Neural progenitor cell (in vitro differentiated cells): ENCODE data around the gene C3orf20. TPM values are rescaled to one million over a fixed set of nuclear protein-coding genes. Genes with fewer than 3 reads are reported as not detected.

Experiments
- DNase-seq: peaks from one replicate; pipeline ENCODE4 v3.0.0-alpha.2; 2016; ENCODE audit warnings: low spot score
- H2AFZ ChIP-seq: fragments of 200-600 bp; sonication (generic); replicated peaks from 2 replicates; pipeline ENCODE4 v1.6.1; 2016; ENCODE audit warnings: antibody characterized with exemption
- H3F3A ChIP-seq: fragments of 200-600 bp; sonication (generic); 2 replicates; pipeline ENCODE4 v1.6.1; 2016; ENCODE audit warnings: antibody characterized with exemption, low read depth
- H3K27ac ChIP-seq: fragments of 200-600 bp; sonication (generic); 2 replicates; pipeline ENCODE4 v1.5.1; 2016; ENCODE audit warnings: mild to moderate bottlenecking
- H3K27me3 ChIP-seq: fragments of 200-600 bp; sonication (generic); 2 replicates; pipeline ENCODE4 v1.6.1; 2016; ENCODE audit warnings: mild to moderate bottlenecking, moderate library complexity
- H3K36me3 ChIP-seq: fragments of 200-600 bp; sonication (generic); 2 replicates; pipeline ENCODE4 v1.5.1; 2016
- H3K4me1 ChIP-seq: fragments of 200-600 bp; sonication (generic); 2 replicates; pipeline ENCODE4 v1.6.1; 2016; ENCODE audit warnings: mixed run types
- H3K4me2 ChIP-seq: fragments of 200-600 bp; sonication (generic); 2 replicates; pipeline ENCODE4 v1.6.1; 2016
- H3K4me3 ChIP-seq: fragments of 200-600 bp; sonication (generic); 2 replicates; pipeline ENCODE4 v1.5.1; 2016
- H3K79me2 ChIP-seq: fragments of 200-600 bp; sonication (generic); 2 replicates; pipeline ENCODE4 v1.6.1; 2016; ENCODE audit warnings: low read depth
- H3K9ac ChIP-seq: fragments of 200-600 bp; sonication (generic); 2 replicates; pipeline ENCODE4 v1.6.1; 2016
- H3K9me3 ChIP-seq: fragments of 200-600 bp; sonication (generic); 2 replicates; pipeline ENCODE4 v1.5.1; 2016; ENCODE audit warnings: low read depth
- H4K20me1 ChIP-seq: fragments of 200-600 bp; sonication (generic); 2 replicates; pipeline ENCODE4 v1.6.1; 2016; ENCODE audit warnings: low read depth
- H3K27ac Mint-ChIP-seq: 3 replicates; pipeline ENCODE4 v1.8.0; 2021; ENCODE audit warnings: mixed read lengths
- H3K27me3 Mint-ChIP-seq: 2 replicates; pipeline ENCODE4 v1.8.0; 2022; ENCODE audit warnings: low read depth, mild to moderate bottlenecking, inconsistent platforms, moderate library complexity, mixed read lengths; ENCODE audit not compliant: insufficient read depth
- H3K36me3 Mint-ChIP-seq: 3 replicates; pipeline ENCODE4 v1.8.0; 2021; ENCODE audit warnings: mixed read lengths
- H3K4me1 Mint-ChIP-seq: 3 replicates; pipeline ENCODE4 v1.8.0; 2021; ENCODE audit warnings: mixed read lengths
- H3K4me3 Mint-ChIP-seq: 3 replicates; pipeline ENCODE4 v1.8.0; 2021; ENCODE audit warnings: mild to moderate bottlenecking, moderate library complexity, mixed read lengths
- H3K9me3 Mint-ChIP-seq: 3 replicates; pipeline ENCODE4 v1.8.0; 2020; ENCODE audit warnings: mixed read lengths
- CTCF ChIP-seq: fragments of 200-600 bp; sonication (generic); IDR thresholded peaks from 2 replicates; pipeline ENCODE4 v1.5.1; 2017; ENCODE audit warnings: antibody characterized with exemption, mild to moderate bottlenecking
- EZH2 ChIP-seq: fragments of 200-600 bp; sonication (generic); IDR thresholded peaks from 2 replicates; pipeline ENCODE4 v1.6.1; 2017; ENCODE audit warnings: antibody characterized with exemption, mild to moderate bottlenecking, moderate library complexity
- EZH2phosphoT487 ChIP-seq: fragments of 200-600 bp; sonication (generic); IDR thresholded peaks from 2 replicates; pipeline ENCODE4 v1.6.1; 2017; ENCODE audit warnings: antibody characterized with exemption
- total RNA-seq: library from RNA; depleted of rRNA; stranded (reverse); fragments of >200 nt; gene quantifications from 2 replicates; pipeline ENCODE4 v1.2.3, GENCODE V29; 2015; ENCODE audit warnings: low replicate concordance

Gene C3orf20
- total RNA-seq, 1 donor from 2014 or later = not detected

DNA sequence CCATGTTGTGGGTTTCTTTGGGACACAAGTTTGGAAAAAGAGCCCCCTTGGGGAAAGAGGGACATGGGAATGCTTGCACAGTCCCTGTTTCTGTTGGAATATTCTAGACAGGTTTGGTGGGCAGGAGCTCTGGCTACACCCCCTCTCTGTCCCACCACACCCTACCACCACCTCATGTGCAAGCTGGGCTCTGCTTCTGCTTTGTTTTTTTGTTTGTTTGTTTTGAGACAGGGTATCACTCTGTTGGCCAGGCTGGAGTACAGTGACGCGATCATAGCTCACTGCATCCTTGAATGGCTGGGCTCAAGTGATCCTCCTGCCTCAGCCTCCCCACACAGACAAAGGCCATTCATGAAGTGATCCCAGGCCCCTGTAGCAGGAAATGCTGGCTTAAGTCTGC is 86.9 kb downstream of the C3orf20 start:
- no peaks in the 10 kb centered on the region for H3K36me3 ChIP-seq
- H3K9ac ChIP-seq = no peak overlapping the region
- H3K27ac ChIP-seq = no peak overlapping the region
- no peak for DNase-seq
- Mint-ChIP-seq H3K4me1 (peaks cover 4% of the 10 kb centered on the region), H3K4me3 (no peak overlapping the region), H3K27ac (no peak overlapping the region), H3K9me3 (peaks cover 2% of the 10 kb centered on the region), H3K36me3 (no peaks in the 10 kb centered on the region), H3K27me3 (peaks cover 5% of the 10 kb centered on the region)
- no peaks in the 10 kb centered on the region for H3K79me2 ChIP-seq
- H3K27me3 ChIP-seq = no peaks in the 10 kb centered on the region
- no peaks in the 10 kb centered on the region for H3K4me1 ChIP-seq
- H3K9me3 ChIP-seq = no peaks in the 10 kb centered on the region
- H4K20me1 ChIP-seq = no peaks in the 10 kb centered on the region
- TF ChIP-seq EZH2 (no peak), CTCF (no peak), EZH2phosphoT487 (no peak)
- no peak overlapping the region for H2AFZ ChIP-seq
- H3K4me2 ChIP-seq = no peak overlapping the region
- H3K4me3 ChIP-seq = no peak overlapping the region
- no peaks in the 10 kb centered on the region for H3F3A ChIP-seq

DNA sequence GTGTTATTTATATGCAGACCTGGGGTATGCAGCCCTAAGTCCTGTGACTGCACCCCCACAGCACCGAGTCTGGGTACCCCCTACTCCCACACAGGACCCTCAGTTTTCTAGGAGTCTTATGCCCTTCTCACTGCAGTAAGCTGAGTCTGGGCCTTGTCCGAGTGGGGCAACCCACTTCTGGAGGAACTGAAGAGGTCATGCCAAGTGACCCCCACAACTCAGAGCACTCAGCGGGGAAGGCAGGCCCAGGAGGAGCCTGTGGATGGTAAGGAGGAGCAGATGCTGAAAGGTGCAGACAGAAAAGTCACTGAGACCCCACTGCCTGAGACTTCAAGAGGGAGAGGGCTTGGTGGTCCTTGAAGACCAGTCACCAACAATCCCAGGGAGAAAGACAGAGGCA is 87.8 kb downstream of the C3orf20 start:
- H4K20me1 ChIP-seq = no peaks in the 10 kb centered on the region
- Mint-ChIP-seq H3K27me3 (peaks cover 5% of the 10 kb centered on the region), H3K4me1 (peaks cover 4% of the 10 kb centered on the region), H3K36me3 (no peaks in the 10 kb centered on the region), H3K27ac (no peak overlapping the region), H3K9me3 (peaks cover 2% of the 10 kb centered on the region), H3K4me3 (no peak overlapping the region)
- no peak overlapping the region for H3K27ac ChIP-seq
- no peaks in the 10 kb centered on the region for H3F3A ChIP-seq
- TF ChIP-seq EZH2 (no peak), EZH2phosphoT487 (no peak), CTCF (no peak)
- H3K79me2 ChIP-seq = no peaks in the 10 kb centered on the region
- H3K36me3 ChIP-seq = no peaks in the 10 kb centered on the region
- no peak overlapping the region for H3K4me3 ChIP-seq
- no peak overlapping the region for H3K4me2 ChIP-seq
- no peak overlapping the region for H2AFZ ChIP-seq
- no peaks in the 10 kb centered on the region for H3K9me3 ChIP-seq
- H3K9ac ChIP-seq = no peak overlapping the region
- no peaks in the 10 kb centered on the region for H3K27me3 ChIP-seq
- H3K4me1 ChIP-seq = no peaks in the 10 kb centered on the region
- no peak for DNase-seq

DNA sequence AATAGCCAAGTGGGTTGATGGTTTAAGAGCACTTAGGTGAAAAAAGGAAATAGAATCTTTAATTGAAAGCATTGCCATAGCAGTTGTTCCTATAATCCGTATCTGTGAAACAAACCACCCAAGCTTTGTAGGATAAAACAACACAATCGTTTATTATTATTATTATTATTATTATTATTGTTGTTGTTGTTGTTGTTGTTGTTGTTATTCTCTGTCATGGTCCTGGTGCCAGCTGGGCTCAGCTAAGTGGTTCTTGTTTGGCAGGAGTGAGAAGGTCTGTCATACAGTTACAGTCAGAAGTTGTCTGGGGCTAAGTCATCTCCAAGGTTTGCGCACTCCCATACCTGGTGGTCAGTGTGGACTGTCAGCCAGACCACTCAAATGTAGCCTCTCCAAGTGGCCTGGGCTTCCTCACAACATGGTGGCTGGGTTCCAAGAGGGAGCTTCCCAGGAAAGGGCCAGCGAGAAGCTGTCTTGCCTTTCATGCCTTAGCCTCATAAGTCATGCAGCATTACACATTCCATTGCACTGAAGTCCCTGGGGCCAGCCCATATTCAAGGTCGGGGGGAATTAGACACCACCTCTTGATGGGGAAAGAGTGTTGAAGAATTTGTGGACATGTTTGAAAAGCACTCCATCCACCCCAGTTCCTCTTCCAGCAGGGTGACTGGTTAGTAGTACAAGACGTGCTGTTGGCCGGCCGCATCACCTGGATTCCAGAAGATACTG is 89.6 kb downstream of the C3orf20 start:
- Histone ChIP-seq H2AFZ (no peak overlapping the region), H3K4me1 (no peaks in the 10 kb centered on the region), H3K4me2 (no peak overlapping the region), H3K27me3 (no peaks in the 10 kb centered on the region), H3K9ac (no peak overlapping the region), H3K36me3 (no peaks in the 10 kb centered on the region), H3K4me3 (no peak overlapping the region), H3F3A (no peaks in the 10 kb centered on the region), H3K9me3 (no peaks in the 10 kb centered on the region), H3K79me2 (no peaks in the 10 kb centered on the region), H3K27ac (no peak overlapping the region), H4K20me1 (no peaks in the 10 kb centered on the region)
- TF ChIP-seq EZH2phosphoT487 = no peak
- no peak for TF ChIP-seq CTCF
- no peak for TF ChIP-seq EZH2
- peaks cover 2% of the 10 kb centered on the region for H3K9me3 Mint-ChIP-seq
- no peak for DNase-seq
- no peaks in the 10 kb centered on the region for H3K36me3 Mint-ChIP-seq
- peaks cover 9% of the 10 kb centered on the region for H3K27me3 Mint-ChIP-seq
- peaks cover 5% of the 10 kb centered on the region for H3K4me1 Mint-ChIP-seq
- no peak overlapping the region for H3K27ac Mint-ChIP-seq
- H3K4me3 Mint-ChIP-seq = no peak overlapping the region
